ENCODE data around the gene PEF1.

Gene PEF1

DNA sequence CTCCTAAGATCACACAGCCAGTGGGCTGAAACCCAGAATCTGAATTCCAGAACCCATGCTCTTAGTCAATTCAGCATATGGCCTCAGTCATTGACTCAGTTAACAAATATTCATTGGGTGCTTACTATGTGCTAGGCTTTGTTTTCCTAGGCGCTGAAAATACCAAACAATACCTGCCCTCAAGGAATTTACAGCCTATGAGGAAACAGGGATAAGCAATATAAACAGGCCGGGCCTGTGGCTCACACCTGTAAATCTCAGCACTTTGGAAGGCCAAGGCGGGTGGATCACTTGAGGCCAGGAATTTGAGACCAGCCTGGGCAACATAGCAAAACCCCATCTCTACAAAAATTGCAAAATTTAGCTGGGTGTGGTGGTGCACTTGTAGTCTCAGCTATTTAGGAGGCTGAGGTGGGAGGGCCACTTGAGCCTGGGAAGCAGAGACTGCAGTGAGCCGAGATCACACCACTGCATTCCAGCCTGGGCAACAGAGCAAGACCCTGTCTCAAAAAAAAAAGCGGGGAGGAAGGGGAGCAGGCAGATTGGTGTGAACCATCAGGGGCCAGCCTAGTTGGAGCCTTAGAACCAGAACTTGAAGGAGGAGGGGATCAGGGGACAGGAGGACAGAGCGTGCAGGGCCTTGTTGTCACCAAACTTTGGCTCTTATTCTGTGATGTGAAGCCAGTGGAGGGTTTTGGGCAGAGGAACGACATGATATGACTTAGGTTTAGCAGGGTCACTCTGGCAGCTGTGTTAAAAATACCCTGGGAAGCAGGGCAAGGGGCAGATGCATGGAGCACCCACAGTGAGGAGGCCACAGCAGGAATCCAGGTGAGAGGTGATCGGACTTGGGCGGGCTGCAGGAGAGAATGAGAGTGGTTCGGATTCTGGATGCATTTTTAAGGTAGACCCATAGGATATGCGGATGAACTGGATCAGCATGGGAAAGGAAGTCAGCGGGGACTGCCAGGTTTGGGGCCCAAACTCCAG, 62.6 kb downstream of the PEF1 start:
- DNase-seq, result no peak

DNA sequence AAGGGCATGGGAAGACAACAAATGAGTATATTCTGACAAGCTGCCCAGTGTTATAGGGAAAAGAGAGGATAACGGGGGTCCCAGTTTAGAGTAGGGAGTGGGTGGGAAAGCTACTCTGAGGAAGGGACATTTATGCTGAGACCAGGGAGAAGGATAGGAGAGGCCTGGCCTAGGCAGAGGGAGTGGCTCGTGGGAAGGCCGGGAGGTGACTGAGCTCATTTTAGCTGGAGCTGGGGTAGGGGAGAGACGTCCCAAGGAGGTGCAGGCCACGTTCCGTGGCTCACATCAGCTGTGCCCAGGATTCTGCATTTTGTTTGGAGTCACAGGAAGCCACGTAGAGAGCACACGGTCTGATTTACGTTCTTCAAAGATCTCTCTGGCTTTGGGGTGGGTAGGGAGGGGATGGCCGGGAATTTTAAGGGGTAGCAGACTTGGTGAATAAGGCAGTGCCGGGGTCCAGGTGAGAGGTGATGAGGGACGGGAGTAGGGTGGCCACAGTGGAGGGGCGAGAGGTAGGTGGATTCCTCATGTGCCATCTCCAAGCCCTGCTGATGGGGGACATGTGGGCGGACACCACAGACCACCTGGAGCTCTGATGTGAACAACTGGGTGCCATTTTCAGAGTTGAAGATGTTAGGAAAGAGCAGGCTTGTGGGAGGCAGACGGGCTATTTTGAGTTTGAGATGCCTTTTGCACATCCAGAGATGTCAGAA, 63.6 kb downstream of the PEF1 start:
- no peak for DNase-seq

DNA sequence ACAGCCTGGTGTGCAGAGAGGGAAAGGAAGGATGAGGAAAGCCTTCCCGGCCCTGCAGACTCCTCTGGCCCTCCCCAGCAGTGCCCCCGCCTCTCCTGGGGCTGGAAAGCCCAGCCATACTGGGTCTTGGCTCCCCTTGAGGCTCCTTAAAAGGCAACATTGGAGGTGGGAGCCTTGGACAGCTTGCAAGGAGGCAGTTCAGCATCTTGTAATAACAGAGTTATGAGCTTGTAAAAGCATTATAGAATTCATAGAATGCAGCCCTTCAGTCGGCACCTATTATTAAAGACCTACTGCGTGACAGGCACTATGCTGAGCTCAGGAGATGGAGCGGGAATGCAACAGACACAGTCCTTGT, 64.2 kb downstream of the PEF1 start:
- no peak for DNase-seq

Measured in NCI-H1048 (cell line).